Mesendoderm (in vitro differentiated cells): ENCODE measurements around the gene PTGER3.

Source experiments
- DNase-seq: peaks from one replicate; pipeline ENCODE4 v3.0.0; 2013
- H2AK5ac ChIP-seq: 2 replicates; pipeline ENCODE4 v1.6.1; 2013; ENCODE audit warnings: low read length, inconsistent platforms
- H2BK120ac ChIP-seq: 2 replicates; pipeline ENCODE4 v1.6.1; 2013; ENCODE audit warnings: low read depth, mild to moderate bottlenecking, low read length, moderate library complexity, mixed read lengths
- H2BK15ac ChIP-seq: replicated peaks from 2 replicates; pipeline ENCODE4 v1.6.1; 2013; ENCODE audit warnings: low read depth, mild to moderate bottlenecking, moderate library complexity
- H2BK5ac ChIP-seq: 2 replicates; pipeline ENCODE4 v1.6.1; 2013; ENCODE audit warnings: low read length, inconsistent platforms
- H3K18ac ChIP-seq: 2 replicates; pipeline ENCODE4 v1.6.1; 2013; ENCODE audit warnings: mild to moderate bottlenecking, low read length, mixed read lengths
- H3K23ac ChIP-seq: one replicate; pipeline ENCODE4 v1.6.1; 2013; ENCODE audit warnings: low read length
- H3K27ac ChIP-seq: 2 replicates; pipeline ENCODE4 v1.5.1; 2013; ENCODE audit warnings: low read depth, mild to moderate bottlenecking, inconsistent platforms, low read length, moderate library complexity
- H3K27me3 ChIP-seq: 2 replicates; pipeline ENCODE4 v1.6.1; 2013; ENCODE audit warnings: low read length, control low read depth, mild to moderate bottlenecking, inconsistent platforms; ENCODE audit not compliant: insufficient read depth, poor library complexity
- H3K36me3 ChIP-seq: 2 replicates; pipeline ENCODE4 v1.6.1; 2013; ENCODE audit warnings: low read length, inconsistent platforms; ENCODE audit not compliant: control insufficient read depth, insufficient read depth
- H3K4ac ChIP-seq: one replicate; pipeline ENCODE4 v1.6.1; 2013; ENCODE audit warnings: low read depth, mild to moderate bottlenecking, low read length, moderate library complexity
- H3K4me1 ChIP-seq: 2 replicates; pipeline ENCODE4 v1.6.1; 2013; ENCODE audit warnings: low read depth, low read length, inconsistent platforms; ENCODE audit not compliant: control insufficient read depth
- H3K4me2 ChIP-seq: 2 replicates; pipeline ENCODE4 v1.6.1; 2013; ENCODE audit warnings: low read length
- H3K4me3 ChIP-seq: 2 replicates; pipeline ENCODE4 v1.5.1; 2013; ENCODE audit warnings: mild to moderate bottlenecking, low read length
- H3K56ac ChIP-seq: one replicate; pipeline ENCODE4 v1.6.1; 2013; ENCODE audit warnings: low read length
- H3K79me1 ChIP-seq: 2 replicates; pipeline ENCODE4 v1.6.1; 2013; ENCODE audit warnings: low read length, inconsistent platforms
- H3K79me2 ChIP-seq: 2 replicates; pipeline ENCODE4 v1.6.1; 2013; ENCODE audit warnings: mild to moderate bottlenecking, low read length; ENCODE audit not compliant: control insufficient read depth, insufficient read depth
- H3K9ac ChIP-seq: 2 replicates; pipeline ENCODE4 v1.6.1; 2013; ENCODE audit warnings: low read length, inconsistent platforms
- H4K5ac ChIP-seq: one replicate; pipeline ENCODE4 v1.6.1; 2013; ENCODE audit warnings: low read length
- H4K8ac ChIP-seq: one replicate; pipeline ENCODE4 v1.6.1; 2013; ENCODE audit warnings: low read depth, mild to moderate bottlenecking, control low read depth, low read length, moderate library complexity
- WGBS: extraction: QIAGEN DNeasy Blood & Tissue Kit; methylation state at CpG from one replicate; pipeline ENCODE4 v1.1.7; 2013; ENCODE audit warnings: low lambda C conversion rate, missing lambda C conversion rate; ENCODE audit not compliant: insufficient coverage; ENCODE audit errors: extremely low coverage; 5-methylcytosine and 5-hydroxymethylcytosine counted together

Gene PTGER3

DNA sequence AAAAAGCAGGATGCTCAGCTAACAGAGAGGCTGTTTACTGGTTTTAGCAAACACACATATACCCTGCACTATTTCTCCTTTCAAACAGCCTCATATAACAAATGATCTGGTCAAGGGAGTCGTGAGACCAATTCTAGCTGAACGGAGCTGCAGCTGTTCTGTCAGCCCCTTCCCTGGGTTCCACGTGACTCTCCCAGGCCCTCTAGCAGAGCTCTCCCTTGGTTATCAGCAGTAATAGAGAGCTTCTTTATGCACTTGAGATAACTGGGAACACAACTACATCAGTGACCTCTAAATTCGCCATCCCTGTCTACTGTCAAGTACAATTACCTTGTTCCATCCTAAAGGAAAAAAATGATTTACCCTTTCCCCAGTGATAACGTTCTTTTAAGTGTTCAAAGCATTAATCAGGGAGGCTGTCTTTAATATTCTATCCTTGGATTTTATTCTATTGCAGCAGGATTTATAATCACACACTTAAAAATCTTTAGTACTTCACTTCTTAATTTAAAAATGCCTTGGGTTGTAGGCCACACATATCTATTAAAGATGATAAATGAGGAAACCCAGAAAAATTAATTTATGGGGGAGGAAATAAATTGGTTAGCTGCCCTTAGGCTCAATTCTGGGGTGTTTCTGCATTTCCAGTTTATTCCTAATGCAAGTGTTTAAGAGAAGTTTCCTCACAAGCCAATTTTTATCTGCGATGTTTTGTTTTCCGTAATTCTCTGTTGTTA, 28.2 kb downstream of the PTGER3 start:
- no peak overlapping the region for H2AK5ac ChIP-seq
- DNase-seq, result no peak
- no CpG with 5 or more reads among the region's 7 CpGs for WGBS
- no peak overlapping the region for H3K23ac ChIP-seq
- H3K4ac ChIP-seq, result no peak overlapping the region
- H4K5ac ChIP-seq, result no peak overlapping the region
- no peak overlapping the region for H4K8ac ChIP-seq
- no peak overlapping the region for H3K56ac ChIP-seq
- no peaks in the 10 kb centered on the region for H3K27me3 ChIP-seq
- H3K4me1 ChIP-seq, result no peaks in the 10 kb centered on the region
- no peaks in the 10 kb centered on the region for H3K79me1 ChIP-seq
- H2BK15ac ChIP-seq, result no peak overlapping the region
- no peak overlapping the region for H2BK120ac ChIP-seq
- H3K4me2 ChIP-seq, result no peak overlapping the region
- no peak overlapping the region for H3K4me3 ChIP-seq
- no peak overlapping the region for H3K27ac ChIP-seq
- H3K9ac ChIP-seq, result no peak overlapping the region
- H3K36me3 ChIP-seq, result no peaks in the 10 kb centered on the region
- H3K18ac ChIP-seq, result no peak overlapping the region
- H3K79me2 ChIP-seq, result no peaks in the 10 kb centered on the region
- no peak overlapping the region for H2BK5ac ChIP-seq

DNA sequence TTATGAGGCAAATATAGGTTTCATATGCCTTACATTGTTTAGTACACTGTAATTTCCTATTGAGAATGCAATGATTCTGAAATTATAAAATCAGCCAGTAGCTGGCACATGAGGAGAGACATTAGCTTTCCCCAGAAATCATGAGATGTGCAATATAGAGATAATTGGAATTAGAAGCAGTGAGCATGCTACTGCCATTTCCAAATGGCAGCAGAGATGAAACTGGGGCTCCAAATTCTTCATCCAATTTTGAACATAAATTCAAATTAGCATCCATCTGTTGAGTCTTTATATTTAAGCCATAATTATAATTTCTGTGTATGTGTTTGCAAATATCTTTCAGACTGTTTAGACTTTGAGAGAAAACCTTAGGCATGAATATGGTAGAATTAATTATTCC, 28.8 kb downstream of the PTGER3 start:
- no peak overlapping the region for H3K27ac ChIP-seq
- no peak overlapping the region for H2BK15ac ChIP-seq
- no peak overlapping the region for H2AK5ac ChIP-seq
- no peak overlapping the region for H3K56ac ChIP-seq
- no peak overlapping the region for H3K4me2 ChIP-seq
- no peak overlapping the region for H2BK120ac ChIP-seq
- no peaks in the 10 kb centered on the region for H3K4me1 ChIP-seq
- H3K36me3 ChIP-seq, result no peaks in the 10 kb centered on the region
- no peak overlapping the region for H2BK5ac ChIP-seq
- no peak overlapping the region for H3K23ac ChIP-seq
- no peak overlapping the region for H3K4me3 ChIP-seq
- no peak for DNase-seq
- no peak overlapping the region for H4K5ac ChIP-seq
- no peaks in the 10 kb centered on the region for H3K27me3 ChIP-seq
- no peaks in the 10 kb centered on the region for H3K79me1 ChIP-seq
- H3K18ac ChIP-seq, result no peak overlapping the region
- no peak overlapping the region for H3K4ac ChIP-seq
- no peak overlapping the region for H3K9ac ChIP-seq
- H4K8ac ChIP-seq, result no peak overlapping the region
- no peaks in the 10 kb centered on the region for H3K79me2 ChIP-seq

DNA sequence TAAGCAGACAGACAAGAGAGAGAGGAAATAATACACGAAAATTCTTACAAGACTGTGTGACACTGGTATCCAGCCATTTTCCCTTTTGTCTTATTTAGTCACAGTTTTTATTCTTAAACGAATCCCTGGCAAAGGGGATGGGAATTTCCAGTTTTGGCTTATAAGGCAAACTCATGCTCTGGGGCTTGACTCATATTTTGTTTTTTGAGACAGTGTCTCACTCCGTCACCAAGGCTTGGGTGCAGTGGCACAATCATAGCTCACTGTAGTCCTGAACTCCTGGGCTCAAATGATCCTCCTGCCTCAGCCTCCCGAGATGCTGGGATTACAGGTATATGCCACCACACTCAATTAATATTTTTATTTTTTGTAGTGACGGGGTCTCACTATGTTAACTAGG, 31.9 kb downstream of the PTGER3 start:
- no peak overlapping the region for H2BK120ac ChIP-seq
- H3K4me1 ChIP-seq, result no peaks in the 10 kb centered on the region
- H3K79me2 ChIP-seq, result no peaks in the 10 kb centered on the region
- H3K4me3 ChIP-seq, result no peak overlapping the region
- WGBS, result no CpG with 5 or more reads among the region's 5 CpGs
- no peak overlapping the region for H3K4me2 ChIP-seq
- no peak overlapping the region for H4K8ac ChIP-seq
- DNase-seq, result no peak
- no peaks in the 10 kb centered on the region for H3K27me3 ChIP-seq
- H3K18ac ChIP-seq, result no peak overlapping the region
- no peak overlapping the region for H4K5ac ChIP-seq
- no peaks in the 10 kb centered on the region for H3K79me1 ChIP-seq
- H3K9ac ChIP-seq, result no peak overlapping the region
- H3K27ac ChIP-seq, result no peak overlapping the region
- no peak overlapping the region for H3K23ac ChIP-seq
- H3K4ac ChIP-seq, result no peak overlapping the region
- H3K56ac ChIP-seq, result no peak overlapping the region
- no peak overlapping the region for H2AK5ac ChIP-seq
- no peak overlapping the region for H2BK5ac ChIP-seq
- H2BK15ac ChIP-seq, result no peak overlapping the region
- H3K36me3 ChIP-seq, result no peaks in the 10 kb centered on the region

DNA sequence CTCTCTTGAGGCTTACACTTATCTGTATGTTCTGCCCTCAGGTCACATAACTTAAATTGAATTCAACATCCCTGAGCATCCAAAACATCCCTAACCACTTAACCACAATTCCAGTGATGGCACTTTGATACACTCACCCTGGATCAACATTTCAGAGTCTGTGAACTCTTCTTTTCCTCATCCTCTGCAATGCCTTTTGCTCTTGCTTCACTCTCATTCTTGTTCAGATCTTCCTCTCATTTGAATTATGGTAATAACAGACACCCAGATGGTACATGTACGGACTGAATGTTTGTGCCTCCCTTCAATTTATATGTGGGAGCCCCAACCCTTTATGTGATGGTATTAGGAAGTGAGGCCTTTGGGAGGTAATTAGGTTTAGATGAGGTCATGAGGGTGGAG, 33.4 kb downstream of the PTGER3 start:
- Histone ChIP-seq H3K4me3 (no peak overlapping the region), H3K79me2 (no peaks in the 10 kb centered on the region), H3K27ac (no peak overlapping the region), H4K8ac (no peak overlapping the region), H3K23ac (no peak overlapping the region), H2BK120ac (no peak overlapping the region), H3K4ac (no peak overlapping the region), H3K36me3 (no peaks in the 10 kb centered on the region), H3K27me3 (no peaks in the 10 kb centered on the region), H3K4me2 (no peak overlapping the region), H3K79me1 (no peaks in the 10 kb centered on the region), H2BK5ac (no peak overlapping the region), H2BK15ac (no peak overlapping the region), H3K4me1 (no peaks in the 10 kb centered on the region), H4K5ac (no peak overlapping the region), H3K18ac (no peak overlapping the region), H2AK5ac (no peak overlapping the region), H3K56ac (no peak overlapping the region), H3K9ac (no peak overlapping the region)
- WGBS, result no CpG with 5 or more reads among the region's 1 CpG
- DNase-seq, result no peak

DNA sequence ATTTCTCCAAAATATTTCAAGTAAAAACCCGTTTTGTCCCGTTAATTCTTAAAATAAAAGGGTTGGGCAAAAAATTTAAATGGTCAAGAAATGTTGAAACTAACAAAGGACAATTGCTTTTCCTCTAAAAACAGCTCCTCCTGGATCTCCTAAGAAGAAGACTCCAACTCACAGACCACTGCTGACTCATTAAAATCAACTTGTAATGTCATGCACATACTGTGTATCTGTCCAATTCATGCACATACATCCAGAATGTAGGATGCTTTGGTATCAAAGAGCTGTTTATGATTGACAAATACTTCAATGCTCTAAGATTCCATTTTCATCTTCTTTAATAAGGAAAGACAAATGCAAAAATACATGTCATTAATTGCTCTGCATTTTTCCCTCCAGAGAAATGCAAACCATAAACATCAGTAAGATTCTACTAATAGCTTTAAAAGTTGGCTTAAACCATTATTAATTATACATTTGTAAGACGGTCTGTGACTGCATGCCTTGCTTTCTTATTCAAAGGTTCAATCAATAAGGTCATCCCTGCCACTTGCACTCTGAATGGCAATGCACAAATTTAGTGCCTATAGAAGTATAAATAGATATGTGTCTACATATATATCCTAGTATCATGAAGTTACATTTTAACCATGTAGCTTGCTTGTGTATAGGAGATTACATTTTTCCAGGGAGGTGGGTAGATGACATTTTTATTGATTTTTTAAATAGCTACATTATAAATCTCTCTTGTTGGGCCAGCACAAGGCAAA, 44.7 kb downstream of the PTGER3 start:
- Histone ChIP-seq H3K79me1 (no peaks in the 10 kb centered on the region), H3K79me2 (no peaks in the 10 kb centered on the region), H2BK120ac (no peak overlapping the region), H4K5ac (no peak overlapping the region), H3K27me3 (no peaks in the 10 kb centered on the region), H3K27ac (no peak overlapping the region), H3K4me1 (no peaks in the 10 kb centered on the region), H3K36me3 (no peaks in the 10 kb centered on the region), H2BK5ac (no peak overlapping the region), H3K18ac (no peak overlapping the region), H4K8ac (no peak overlapping the region), H3K4me2 (no peak overlapping the region), H3K9ac (no peak overlapping the region), H2AK5ac (no peak overlapping the region), H2BK15ac (no peak overlapping the region), H3K4ac (no peak overlapping the region), H3K56ac (no peak overlapping the region), H3K23ac (no peak overlapping the region), H3K4me3 (no peak overlapping the region)
- WGBS, result no CpG with 5 or more reads among the region's 3 CpGs
- no peak for DNase-seq
